HUES64 (cell line): ENCODE results near the gene SEMA6B.

Source experiments
- H3K27ac ChIP-seq: 2 replicates; pipeline ENCODE4 v1.7.0; 2013; ENCODE audit warnings: low read depth, low read length, inconsistent platforms
- H3K27me3 ChIP-seq: 2 replicates; pipeline ENCODE4 v1.6.1; 2013; ENCODE audit warnings: mild to moderate bottlenecking, low read length; ENCODE audit not compliant: insufficient read depth
- H3K36me3 ChIP-seq: 2 replicates; pipeline ENCODE4 v1.6.1; 2013; ENCODE audit warnings: mild to moderate bottlenecking, low read length; ENCODE audit not compliant: insufficient read depth
- H3K4me1 ChIP-seq: 2 replicates; pipeline ENCODE4 v1.6.1; 2013; ENCODE audit warnings: mild to moderate bottlenecking, low read length, moderate library complexity; ENCODE audit not compliant: insufficient read depth
- H3K4me3 ChIP-seq: 2 replicates; pipeline ENCODE4 v1.5.1; 2013; ENCODE audit warnings: mild to moderate bottlenecking, low read length, moderate library complexity
- H3K9ac ChIP-seq: 2 replicates; pipeline ENCODE4 v1.6.1; 2013; ENCODE audit warnings: mild to moderate bottlenecking, low read depth, low read length
- H3K9me3 ChIP-seq: 2 replicates; pipeline ENCODE4 v1.6.1; 2013; ENCODE audit warnings: low read depth, low read length; ENCODE audit not compliant: insufficient read depth
- WGBS: fragments of 150-250, 120-280 bp; methylation state at CpG from one replicate; pipeline ENCODE4 v1.1.7; 2013; ENCODE audit warnings: missing lambda C conversion rate; 5-methylcytosine and 5-hydroxymethylcytosine counted together

SEMA6B gene

DNA sequence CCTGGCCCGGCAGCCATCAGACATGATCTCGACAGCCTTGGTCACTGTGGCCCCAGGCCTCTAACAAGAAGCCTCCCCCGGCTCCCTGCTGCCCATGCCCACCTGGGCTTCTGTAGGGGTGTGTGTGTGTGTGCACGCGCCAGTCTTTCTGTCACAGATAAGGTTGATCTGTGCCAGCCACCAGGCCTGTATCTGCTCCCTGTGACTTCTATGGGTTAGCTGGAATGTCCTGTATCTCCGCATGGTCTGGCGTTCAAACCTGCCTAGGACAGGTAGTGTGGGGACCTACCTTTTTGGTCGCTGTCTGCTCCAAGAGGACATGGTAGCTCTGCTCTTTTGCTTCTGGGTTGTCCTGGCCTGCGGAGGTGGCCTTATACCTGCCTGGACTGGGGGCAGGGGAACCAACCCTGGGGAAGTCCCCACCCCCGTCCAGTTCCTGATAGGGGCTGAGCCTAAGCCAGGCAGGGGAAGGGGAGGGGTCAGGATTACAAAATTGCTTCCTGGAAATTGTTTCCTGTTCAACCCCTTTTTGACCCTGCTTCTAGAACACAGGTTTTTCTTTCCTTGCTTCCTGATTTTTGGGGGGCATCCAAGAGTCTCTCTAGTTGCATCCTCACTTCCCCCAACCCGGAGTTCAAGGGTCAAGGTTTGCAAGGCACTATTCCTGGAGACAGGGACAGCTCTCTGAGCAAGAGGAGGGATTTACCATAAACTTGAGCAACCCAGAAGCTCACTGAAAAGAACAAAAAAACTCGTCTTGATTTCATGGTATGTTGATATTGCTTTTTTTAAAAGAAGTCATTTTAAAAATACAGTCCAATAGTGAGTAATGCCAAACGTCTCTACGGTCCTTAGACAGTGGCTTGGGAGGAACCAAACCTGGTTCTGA lies 19.5 kb downstream of the SEMA6B start, which contains the start of gene LRG1:
Gene LRG1 (minus strand): TSS at position 344 of the 889 bp plus-strand sequence. CDS start 23 bp downstream, at position 321.
- Histone ChIP-seq H3K36me3 (no peaks in the 10 kb centered on the region), H3K9me3 (0 out of 2 replicates have a peak, but pooled peaks cover 4% of the 10 kb centered on the region), H3K4me3 (no peak within 1 kb of the TSS), H3K4me1 (peaks cover 7% of the 10 kb centered on the region; the same call in 1 of the 2 replicates), H3K27ac (no peak within 1 kb of the TSS), H3K27me3 (0 out of 2 replicates have a peak, but pooled peaks cover under 1% of the 10 kb centered on the region), H3K9ac (no peak within 1 kb of the TSS)
- 80% methylated on average over 14 of the region's 14 CpGs for WGBS

DNA sequence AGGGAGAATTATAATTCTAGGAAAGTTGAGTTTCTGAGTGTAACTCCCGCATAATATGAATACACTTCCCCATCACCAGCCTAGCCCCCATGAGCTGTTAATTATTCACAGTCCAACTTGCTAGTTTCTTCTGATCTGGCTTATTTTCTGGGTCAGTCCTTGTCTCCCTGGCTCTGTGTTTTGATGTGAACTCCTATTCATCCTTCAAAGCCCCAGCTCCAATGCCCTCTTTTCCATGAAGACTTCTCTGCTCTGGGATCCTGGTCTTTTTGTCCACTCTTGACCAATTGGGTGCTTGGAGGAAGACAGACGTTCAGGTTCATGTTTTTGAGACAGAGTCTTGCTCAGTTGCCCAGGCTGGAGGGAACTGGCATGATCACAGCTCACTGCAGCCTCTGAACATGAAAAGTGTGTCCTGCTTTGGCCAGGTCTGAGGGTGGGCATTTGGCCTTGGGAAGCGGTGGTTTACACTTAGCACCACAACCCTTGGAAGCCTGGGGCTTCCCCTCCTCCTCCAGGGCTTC lies 20.3 kb downstream of the SEMA6B start:
- H3K27me3 ChIP-seq: peaks cover 8% of the 10 kb centered on the region
- H3K36me3 ChIP-seq: no peaks in the 10 kb centered on the region
- no peak overlapping the region for H3K9ac ChIP-seq
- 0 out of 2 replicates have a peak, but pooled peaks cover 4% of the 10 kb centered on the region for H3K9me3 ChIP-seq
- no peak overlapping the region for H3K4me3 ChIP-seq
- H3K4me1 ChIP-seq: peaks cover 7% of the 10 kb centered on the region; the same call in 1 of the 2 replicates
- H3K27ac ChIP-seq: no peak overlapping the region
- WGBS: 87% methylated on average over 3 of the region's 3 CpGs

DNA sequence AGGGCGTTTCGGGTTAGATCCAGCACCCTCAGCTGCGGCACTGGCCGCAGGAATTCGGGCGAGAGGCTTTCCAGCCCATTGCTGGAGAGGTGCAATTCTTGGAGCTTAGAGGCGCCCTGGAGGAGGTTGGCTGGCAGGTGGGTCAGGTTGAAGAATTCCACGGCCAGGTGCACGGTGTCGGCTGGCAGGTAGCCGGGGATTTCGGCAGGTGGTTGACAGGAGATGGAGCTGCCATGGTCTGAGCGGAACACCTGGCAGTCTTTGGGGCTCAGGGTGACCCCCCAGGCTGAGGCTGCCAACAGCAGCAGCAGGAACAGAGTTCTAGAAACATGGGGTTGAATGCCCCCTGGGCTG lies 20.9 kb downstream of the SEMA6B start:
- Histone ChIP-seq H3K4me3 (no peak overlapping the region), H3K27ac (no peak overlapping the region), H3K36me3 (no peaks in the 10 kb centered on the region), H3K27me3 (peaks cover 14% of the 10 kb centered on the region), H3K4me1 (peaks cover 7% of the 10 kb centered on the region; the same call in 1 of the 2 replicates), H3K9ac (no peak overlapping the region), H3K9me3 (0 out of 2 replicates have a peak, but pooled peaks cover 4% of the 10 kb centered on the region)
- 94% methylated on average over 13 of the region's 13 CpGs for WGBS

DNA sequence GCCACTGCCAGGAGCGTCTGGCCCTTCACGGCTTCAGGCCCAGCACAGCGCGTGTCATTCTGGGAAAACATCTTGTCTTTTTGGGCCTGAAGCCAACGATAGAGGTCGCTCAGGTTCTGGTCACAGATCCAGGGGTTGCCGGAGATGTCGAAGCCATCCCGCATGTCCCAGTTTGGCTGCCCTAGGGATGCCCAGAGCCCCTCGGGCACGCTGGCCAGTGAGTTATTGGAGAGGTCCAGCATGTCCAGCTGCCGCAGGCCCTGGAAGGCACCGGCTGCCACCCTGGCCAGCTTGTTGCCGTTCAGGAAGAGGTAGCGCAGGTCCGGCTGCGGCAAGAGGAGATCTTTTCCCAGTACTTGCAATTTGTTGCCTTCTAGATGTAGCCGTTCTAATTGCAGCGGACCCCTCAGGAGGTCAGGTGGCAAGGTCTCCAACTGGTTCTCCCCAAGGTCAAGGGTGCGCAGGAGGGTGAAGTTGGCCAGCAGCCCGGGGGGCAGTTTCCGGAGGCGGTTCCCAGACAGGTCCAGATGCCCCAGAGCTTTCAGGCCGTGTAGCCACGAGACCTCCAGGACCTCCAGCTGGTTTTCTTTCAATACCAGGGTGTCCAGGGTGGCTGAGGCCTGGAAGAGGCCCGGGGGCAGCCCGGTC lies 21.4 kb downstream of the SEMA6B start:
- H3K9me3 ChIP-seq: 0 out of 2 replicates have a peak, but pooled peaks cover 4% of the 10 kb centered on the region
- WGBS: 87% methylated on average over 27 of the region's 27 CpGs
- peaks cover 7% of the 10 kb centered on the region; the same call in 1 of the 2 replicates for H3K4me1 ChIP-seq
- H3K27me3 ChIP-seq: peaks cover 17% of the 10 kb centered on the region
- no peaks in the 10 kb centered on the region for H3K36me3 ChIP-seq
- H3K27ac ChIP-seq: no peak overlapping the region
- no peak overlapping the region for H3K4me3 ChIP-seq
- no peak overlapping the region for H3K9ac ChIP-seq

DNA sequence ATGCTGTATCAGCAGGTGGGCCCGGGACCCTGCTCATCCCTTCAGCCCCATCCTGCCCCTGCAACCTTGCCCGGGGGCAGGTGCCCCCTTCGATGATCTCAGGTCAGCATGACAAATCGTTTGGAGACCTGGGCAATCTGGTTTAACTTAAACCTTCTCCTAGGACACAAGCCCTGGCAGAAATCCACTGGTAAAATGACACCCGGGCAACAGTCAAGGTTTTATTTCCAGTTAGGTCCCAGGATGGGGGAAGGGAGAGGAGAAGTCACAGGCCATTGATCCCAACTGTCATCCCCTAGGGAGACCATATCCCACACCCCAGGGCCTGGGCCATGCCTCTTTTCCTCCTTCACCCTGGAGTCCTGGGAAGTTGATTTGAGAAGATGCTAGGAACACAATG lies 22.7 kb downstream of the SEMA6B start:
- H3K9ac ChIP-seq: no peak overlapping the region
- peaks cover 17% of the 10 kb centered on the region for H3K27me3 ChIP-seq
- 86% methylated on average over 5 of the region's 5 CpGs for WGBS
- H3K27ac ChIP-seq: no peak overlapping the region
- H3K4me1 ChIP-seq: peaks cover 7% of the 10 kb centered on the region; the same call in 1 of the 2 replicates
- 0 out of 2 replicates have a peak, but pooled peaks cover 4% of the 10 kb centered on the region for H3K9me3 ChIP-seq
- no peaks in the 10 kb centered on the region for H3K36me3 ChIP-seq
- no peak overlapping the region for H3K4me3 ChIP-seq

DNA sequence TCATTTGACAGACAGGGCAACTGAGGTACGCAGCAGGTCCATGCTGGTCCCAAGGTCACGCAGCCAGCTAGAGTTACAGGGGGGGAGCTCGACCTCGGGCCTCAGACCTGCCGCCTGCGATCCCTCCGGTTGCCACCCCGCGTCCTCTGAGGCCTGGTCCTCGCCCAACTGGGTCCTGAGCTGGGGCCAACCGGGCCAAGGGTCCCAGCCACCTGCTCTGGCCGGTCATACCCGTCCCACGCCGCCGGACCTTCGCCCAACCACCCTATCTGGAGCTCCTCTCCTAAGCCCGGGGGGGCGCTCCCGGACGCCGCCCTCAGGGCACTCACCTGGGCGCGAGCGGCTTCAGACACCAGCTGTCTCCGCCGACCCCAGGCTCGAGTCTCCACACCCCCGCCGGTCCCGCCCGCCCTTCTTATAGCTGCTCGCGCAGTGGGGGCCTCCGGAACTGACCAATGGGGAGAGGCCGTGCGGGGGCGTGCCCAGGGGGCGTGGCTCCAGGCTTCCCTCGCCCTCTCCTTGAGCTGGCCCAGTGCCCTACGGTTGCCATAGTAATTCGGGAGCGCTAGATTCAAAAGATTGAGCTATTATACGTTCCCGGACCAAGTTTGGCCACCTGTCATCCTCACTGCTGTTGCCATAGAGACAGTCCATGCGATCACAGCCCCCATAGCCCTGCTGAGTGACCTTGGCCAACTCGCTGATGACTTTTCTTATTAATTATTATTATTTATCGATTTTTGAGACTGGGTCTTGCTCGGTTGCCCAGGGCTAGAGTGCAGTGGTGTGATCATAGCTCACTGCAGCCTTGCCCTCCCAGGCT lies 24.4 kb downstream of the SEMA6B start, which contains the start of gene PLIN5:
Gene PLIN5 (minus strand): TSS at position 389 of the 823 bp plus-strand sequence. CDS start 1,150 bp downstream, outside the sequence.
- H3K4me3 ChIP-seq: peak within 1 kb of the TSS; percentile 43
- H3K27me3 ChIP-seq: peaks cover 17% of the 10 kb centered on the region
- H3K9ac ChIP-seq: no peak within 1 kb of the TSS
- no peak within 1 kb of the TSS for H3K27ac ChIP-seq
- H3K9me3 ChIP-seq: no peaks in the 10 kb centered on the region
- peaks cover 3% of the 10 kb centered on the region; the same call in 1 of the 2 replicates for H3K4me1 ChIP-seq
- no peaks in the 10 kb centered on the region for H3K36me3 ChIP-seq
- WGBS: 10% methylated on average over 48 of the region's 49 CpGs

DNA sequence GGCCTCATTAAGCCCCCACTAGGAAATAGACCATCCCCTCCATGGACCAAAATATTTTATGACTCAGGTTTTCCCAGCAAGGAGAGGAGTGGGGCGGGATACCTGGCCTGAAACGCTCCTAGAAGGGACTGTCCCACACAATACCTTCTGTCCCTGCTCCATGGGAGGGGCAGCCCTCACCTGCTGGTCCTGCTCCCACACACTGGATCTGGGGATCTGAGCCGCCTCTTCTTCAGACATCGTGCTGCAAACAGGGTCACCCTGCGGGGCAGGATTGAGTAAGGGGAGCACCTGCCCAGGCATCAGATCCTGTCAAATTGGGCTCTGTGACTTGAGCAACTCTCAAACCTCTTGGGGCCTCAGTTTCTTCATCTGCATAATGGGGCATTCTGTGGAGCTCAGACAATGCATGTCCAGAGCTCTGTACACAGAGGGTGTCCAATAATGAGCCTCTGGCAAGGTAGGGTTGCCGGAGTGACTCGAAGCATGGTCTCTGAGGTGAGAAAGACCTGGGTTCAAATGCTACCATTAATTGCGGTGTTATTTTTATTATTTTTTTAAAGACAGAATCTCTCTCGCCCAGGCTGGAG lies 25.6 kb downstream of the SEMA6B start:
- Histone ChIP-seq H3K4me1 (no peaks in the 10 kb centered on the region), H3K4me3 (no peak overlapping the region), H3K27me3 (peaks cover 17% of the 10 kb centered on the region), H3K36me3 (no peaks in the 10 kb centered on the region), H3K9ac (no peak overlapping the region), H3K9me3 (no peaks in the 10 kb centered on the region), H3K27ac (no peak overlapping the region)
- WGBS: 87% methylated on average over 9 of the region's 9 CpGs

DNA sequence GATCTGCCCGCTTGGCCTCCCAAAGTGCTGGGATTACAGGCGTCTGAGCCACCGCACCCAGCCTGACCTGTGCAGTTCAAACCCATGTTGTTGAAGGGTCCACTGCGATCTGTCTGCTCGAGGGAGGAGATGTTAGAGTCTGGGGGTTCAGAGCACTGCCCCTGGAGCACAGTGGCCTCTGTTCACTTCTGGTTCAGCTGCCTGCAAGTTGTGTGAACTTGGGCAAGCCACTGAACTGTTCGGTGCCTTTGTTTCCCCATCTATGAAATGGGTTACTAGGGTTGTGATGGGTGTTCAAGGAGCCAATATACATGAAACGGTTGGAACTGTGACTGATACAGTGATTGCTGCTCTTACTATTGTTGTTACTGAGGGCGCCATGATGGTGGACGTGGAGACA lies 26.1 kb downstream of the SEMA6B start:
- peaks cover 17% of the 10 kb centered on the region for H3K27me3 ChIP-seq
- H3K27ac ChIP-seq: no peak overlapping the region
- no peak overlapping the region for H3K4me3 ChIP-seq
- no peaks in the 10 kb centered on the region for H3K4me1 ChIP-seq
- no peaks in the 10 kb centered on the region for H3K36me3 ChIP-seq
- 91% methylated on average over 9 of the region's 9 CpGs for WGBS
- no peaks in the 10 kb centered on the region for H3K9me3 ChIP-seq
- H3K9ac ChIP-seq: no peak overlapping the region

DNA sequence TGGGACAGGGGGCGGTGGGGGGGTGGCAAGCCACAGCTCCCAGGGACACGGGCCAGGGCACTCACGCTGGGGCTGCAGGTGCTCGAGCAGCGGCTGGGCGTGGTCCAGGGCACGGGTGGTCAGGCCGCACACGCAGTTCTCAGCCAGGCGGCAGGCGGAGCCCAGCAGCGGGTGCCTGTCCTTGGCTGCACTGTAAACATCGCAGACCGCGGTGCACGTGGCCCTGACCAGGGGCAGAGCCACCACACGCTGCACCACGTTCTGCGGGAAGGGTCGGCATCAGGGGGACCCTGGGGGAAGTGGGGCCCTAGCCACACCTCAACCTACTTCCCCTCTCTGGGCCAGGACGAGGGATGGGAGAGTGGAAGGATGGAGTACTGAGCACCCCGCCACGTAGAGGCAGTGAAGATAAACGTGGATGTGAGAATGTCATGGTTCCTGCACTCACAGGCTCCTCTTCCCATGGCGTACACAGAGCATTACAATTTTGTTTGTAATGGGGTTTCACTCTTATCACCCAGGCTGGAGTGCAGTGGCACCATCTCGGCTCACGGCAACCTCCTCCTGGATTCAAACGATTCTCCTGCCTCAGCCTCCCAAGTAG lies 27.8 kb downstream of the SEMA6B start:
- H3K9me3 ChIP-seq: no peaks in the 10 kb centered on the region
- no peak overlapping the region for H3K27ac ChIP-seq
- H3K4me1 ChIP-seq: no peaks in the 10 kb centered on the region
- H3K4me3 ChIP-seq: no peak overlapping the region
- no peaks in the 10 kb centered on the region for H3K36me3 ChIP-seq
- peaks cover 17% of the 10 kb centered on the region for H3K27me3 ChIP-seq
- H3K9ac ChIP-seq: no peak overlapping the region
- WGBS: 86% methylated on average over 28 of the region's 28 CpGs
